GM23248 (cell line): ENCODE data around the gene RAB15.

Source experiments
- EZH2 ChIP-seq: fragments of 200-600 bp; sonication (generic); IDR thresholded peaks from 2 replicates; pipeline ENCODE4 v1.6.1; 2018; ENCODE audit warnings: antibody characterized with exemption, mild to moderate bottlenecking; ENCODE audit not compliant: insufficient read depth, poor library complexity, severe bottlenecking
- EZH2phosphoT487 ChIP-seq: fragments of 200-600 bp; sonication (generic); IDR thresholded peaks from 2 replicates; pipeline ENCODE4 v1.6.1; 2018; ENCODE audit warnings: antibody characterized with exemption, moderate library complexity, mild to moderate bottlenecking, low read depth; ENCODE audit not compliant: insufficient read depth

DNA sequence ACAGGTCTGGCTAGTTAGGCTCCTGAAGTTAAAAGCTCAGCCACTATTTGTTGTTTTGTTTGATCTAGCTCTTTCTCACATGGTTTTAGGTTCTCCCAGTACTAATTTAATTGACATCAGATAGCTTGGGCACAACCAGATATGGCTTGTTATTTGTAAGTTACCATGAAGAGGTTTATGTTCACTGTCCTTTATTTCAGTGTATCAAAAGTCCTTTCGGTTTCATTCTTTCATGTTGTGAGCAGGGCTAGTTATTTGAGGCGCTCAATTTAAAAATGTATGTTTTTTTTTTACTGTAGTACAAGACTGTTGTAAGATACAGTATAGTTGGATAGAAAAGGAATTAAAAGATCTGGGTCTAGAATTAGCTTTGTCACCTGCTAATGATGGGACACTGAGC is 36.6 kb downstream of the RAB15 start:
- TF ChIP-seq EZH2: no peak
- TF ChIP-seq EZH2phosphoT487: no peak
